Measurements from ENCODE around the gene DHRS3.

The DHRS3 gene

GRCh38 chr1:12600335-12600734 lies 17.7 kb downstream of the DHRS3 start:
- no peak overlapping the region for H3K4me3 ChIP-seq (ENCODE audit: low read depth in 1 of 2, low read length in 2 of 2)
- H3K9me3 ChIP-seq (ENCODE audit: control insufficient read depth in 1 of 2, low read length in 2 of 2) = no peaks in the 10 kb centered on the region
- H3K27me3 ChIP-seq (ENCODE audit: control insufficient read depth in 1 of 2, insufficient read depth in 2 of 2, low read length in 2 of 2) = no peaks in the 10 kb centered on the region
- peaks cover 88 to 92% of the 10 kb centered on the region in 2 donors for H3K4me1 ChIP-seq (ENCODE audit: control insufficient read depth in 1 of 2, insufficient read depth in 2 of 2, low read length in 2 of 2)
- H3K36me3 ChIP-seq (ENCODE audit: control insufficient read depth in 1 of 2, insufficient read depth in 2 of 2, low read length in 2 of 2) = no peaks in the 10 kb centered on the region
- H3K27ac ChIP-seq (ENCODE audit: low read depth, low read length) = no peak overlapping the region
- H3K9ac ChIP-seq (ENCODE audit: low read depth in 1 of 2, low read length in 2 of 2) = no peak overlapping the region

- no peak overlapping the region for H3K27ac ChIP-seq (ENCODE audit: low read depth, low read length)
- H3K36me3 ChIP-seq (ENCODE audit: control insufficient read depth in 1 of 2, insufficient read depth in 2 of 2, low read length in 2 of 2) = no peaks in the 10 kb centered on the region
- H3K9me3 ChIP-seq (ENCODE audit: control insufficient read depth in 1 of 2, low read length in 2 of 2) = no peaks in the 10 kb centered on the region
- no peaks in the 10 kb centered on the region for H3K27me3 ChIP-seq (ENCODE audit: control insufficient read depth in 1 of 2, insufficient read depth in 2 of 2, low read length in 2 of 2)
- no peak overlapping the region for H3K9ac ChIP-seq (ENCODE audit: low read depth in 1 of 2, low read length in 2 of 2)
- H3K4me1 ChIP-seq (ENCODE audit: control insufficient read depth in 1 of 2, insufficient read depth in 2 of 2, low read length in 2 of 2) = peaks cover 88 to 90% of the 10 kb centered on the region in 2 donors
- H3K4me3 ChIP-seq (ENCODE audit: low read depth in 1 of 2, low read length in 2 of 2) = no peak overlapping the region
Observed at GRCh38 chr1:12599657-12600056, 18.4 kb downstream of the DHRS3 start.

GRCh38 chr1:12598974-12599373 lies 19.0 kb downstream of the DHRS3 start:
- H3K4me1 ChIP-seq (ENCODE audit: control insufficient read depth in 1 of 2, insufficient read depth in 2 of 2, low read length in 2 of 2) = peaks cover 84 to 90% of the 10 kb centered on the region in 2 donors
- H3K27ac ChIP-seq (ENCODE audit: low read depth, low read length) = peak overlapping the region; percentile 0
- H3K27me3 ChIP-seq (ENCODE audit: control insufficient read depth in 1 of 2, insufficient read depth in 2 of 2, low read length in 2 of 2) = no peaks in the 10 kb centered on the region
- no peaks in the 10 kb centered on the region for H3K36me3 ChIP-seq (ENCODE audit: control insufficient read depth in 1 of 2, insufficient read depth in 2 of 2, low read length in 2 of 2)
- no peaks in the 10 kb centered on the region for H3K9me3 ChIP-seq (ENCODE audit: control insufficient read depth in 1 of 2, low read length in 2 of 2)
- H3K4me3 ChIP-seq (ENCODE audit: low read depth in 1 of 2, low read length in 2 of 2) = peak overlapping the region in 1 of 2 donors; percentile 2
- H3K9ac ChIP-seq (ENCODE audit: low read depth in 1 of 2, low read length in 2 of 2) = no peak overlapping the region

GRCh38 chr1:12597792-12598191 lies 20.2 kb downstream of the DHRS3 start:
- no peak overlapping the region for H3K9ac ChIP-seq (ENCODE audit: low read depth in 1 of 2, low read length in 2 of 2)
- no peaks in the 10 kb centered on the region for H3K27me3 ChIP-seq (ENCODE audit: control insufficient read depth in 1 of 2, insufficient read depth in 2 of 2, low read length in 2 of 2)
- no peak overlapping the region for H3K4me3 ChIP-seq (ENCODE audit: low read depth in 1 of 2, low read length in 2 of 2)
- peaks cover 80 to 86% of the 10 kb centered on the region in 2 donors for H3K4me1 ChIP-seq (ENCODE audit: control insufficient read depth in 1 of 2, insufficient read depth in 2 of 2, low read length in 2 of 2)
- no peak overlapping the region for H3K27ac ChIP-seq (ENCODE audit: low read depth, low read length)
- H3K36me3 ChIP-seq (ENCODE audit: control insufficient read depth in 1 of 2, insufficient read depth in 2 of 2, low read length in 2 of 2) = no peaks in the 10 kb centered on the region
- no peaks in the 10 kb centered on the region for H3K9me3 ChIP-seq (ENCODE audit: control insufficient read depth in 1 of 2, low read length in 2 of 2)

GRCh38 chr1:12596007-12596821 lies 21.8 kb downstream of the DHRS3 start:
- Histone ChIP-seq H3K9ac (ENCODE audit: low read depth in 1 of 2, low read length in 2 of 2) (peak overlapping the region; percentile 19 to 39), H3K27ac (ENCODE audit: low read depth, low read length) (peak overlapping the region; percentile 78), H3K9me3 (ENCODE audit: control insufficient read depth in 1 of 2, low read length in 2 of 2) (no peaks in the 10 kb centered on the region), H3K4me1 (ENCODE audit: control insufficient read depth in 1 of 2, insufficient read depth in 2 of 2, low read length in 2 of 2) (peaks cover 64 to 74% of the 10 kb centered on the region in 2 donors), H3K4me3 (ENCODE audit: low read depth in 1 of 2, low read length in 2 of 2) (peak overlapping the region; percentile 45), H3K36me3 (ENCODE audit: control insufficient read depth in 1 of 2, insufficient read depth in 2 of 2, low read length in 2 of 2) (peaks cover 5 to 8% of the 10 kb centered on the region in 2 donors), H3K27me3 (ENCODE audit: control insufficient read depth in 1 of 2, insufficient read depth in 2 of 2, low read length in 2 of 2) (no peaks in the 10 kb centered on the region)

GRCh38 chr1:12595757-12596006 lies 22.3 kb downstream of the DHRS3 start:
- H3K36me3 ChIP-seq (ENCODE audit: control insufficient read depth in 1 of 2, insufficient read depth in 2 of 2, low read length in 2 of 2) = peaks cover 5 to 10% of the 10 kb centered on the region in 2 donors
- H3K9ac ChIP-seq (ENCODE audit: low read depth in 1 of 2, low read length in 2 of 2) = peak overlapping the region; percentile 19 to 39
- peak overlapping the region; percentile 45 for H3K4me3 ChIP-seq (ENCODE audit: low read depth in 1 of 2, low read length in 2 of 2)
- H3K27me3 ChIP-seq (ENCODE audit: control insufficient read depth in 1 of 2, insufficient read depth in 2 of 2, low read length in 2 of 2) = no peaks in the 10 kb centered on the region
- no peaks in the 10 kb centered on the region for H3K9me3 ChIP-seq (ENCODE audit: control insufficient read depth in 1 of 2, low read length in 2 of 2)
- peak overlapping the region; percentile 78 for H3K27ac ChIP-seq (ENCODE audit: low read depth, low read length)
- peaks cover 59 to 72% of the 10 kb centered on the region in 2 donors for H3K4me1 ChIP-seq (ENCODE audit: control insufficient read depth in 1 of 2, insufficient read depth in 2 of 2, low read length in 2 of 2)

- peak overlapping the region; percentile 27 to 33 for H3K9ac ChIP-seq (ENCODE audit: low read depth in 1 of 2, low read length in 2 of 2)
- no peak overlapping the region for H3K27ac ChIP-seq (ENCODE audit: low read depth, low read length)
Observed at GRCh38 chr1:12594966-12595756, 22.8 kb downstream of the DHRS3 start.

GRCh38 chr1:12594490-12594889 lies 23.5 kb downstream of the DHRS3 start:
- Histone ChIP-seq H3K27me3 (ENCODE audit: control insufficient read depth in 1 of 2, insufficient read depth in 2 of 2, low read length in 2 of 2) (no peaks in the 10 kb centered on the region), H3K9ac (ENCODE audit: low read depth in 1 of 2, low read length in 2 of 2) (peak overlapping the region in 1 of 2 donors; percentile 10), H3K27ac (ENCODE audit: low read depth, low read length) (no peak overlapping the region), H3K36me3 (ENCODE audit: control insufficient read depth in 1 of 2, insufficient read depth in 2 of 2, low read length in 2 of 2) (peaks cover 5 to 10% of the 10 kb centered on the region in 2 donors), H3K4me1 (ENCODE audit: control insufficient read depth in 1 of 2, insufficient read depth in 2 of 2, low read length in 2 of 2) (peaks cover 47 to 60% of the 10 kb centered on the region in 2 donors), H3K9me3 (ENCODE audit: control insufficient read depth in 1 of 2, low read length in 2 of 2) (no peaks in the 10 kb centered on the region), H3K4me3 (ENCODE audit: low read depth in 1 of 2, low read length in 2 of 2) (peak overlapping the region in 1 of 2 donors; percentile 58)

More at GRCh38 chr1:12594966-12595756, 22.8 kb downstream of the DHRS3 start:
- peaks cover 5 to 10% of the 10 kb centered on the region in 2 donors for H3K36me3 ChIP-seq (ENCODE audit: control insufficient read depth in 1 of 2, insufficient read depth in 2 of 2, low read length in 2 of 2)
- H3K4me3 ChIP-seq (ENCODE audit: low read depth in 1 of 2, low read length in 2 of 2) = peak overlapping the region; percentile 23 to 58
- H3K4me1 ChIP-seq (ENCODE audit: control insufficient read depth in 1 of 2, insufficient read depth in 2 of 2, low read length in 2 of 2) = peaks cover 54 to 67% of the 10 kb centered on the region in 2 donors
- no peaks in the 10 kb centered on the region for H3K27me3 ChIP-seq (ENCODE audit: control insufficient read depth in 1 of 2, insufficient read depth in 2 of 2, low read length in 2 of 2)
- H3K9me3 ChIP-seq (ENCODE audit: control insufficient read depth in 1 of 2, low read length in 2 of 2) = no peaks in the 10 kb centered on the region

- Histone ChIP-seq H3K27me3 (ENCODE audit: control insufficient read depth in 1 of 2, insufficient read depth in 2 of 2, low read length in 2 of 2) (no peaks in the 10 kb centered on the region), H3K4me1 (ENCODE audit: control insufficient read depth in 1 of 2, insufficient read depth in 2 of 2, low read length in 2 of 2) (peaks cover 39 to 52% of the 10 kb centered on the region in 2 donors), H3K4me3 (ENCODE audit: low read depth in 1 of 2, low read length in 2 of 2) (no peak overlapping the region), H3K27ac (ENCODE audit: low read depth, low read length) (peak overlapping the region; percentile 46), H3K9me3 (ENCODE audit: control insufficient read depth in 1 of 2, low read length in 2 of 2) (no peaks in the 10 kb centered on the region), H3K9ac (ENCODE audit: low read depth in 1 of 2, low read length in 2 of 2) (no peak overlapping the region), H3K36me3 (ENCODE audit: control insufficient read depth in 1 of 2, insufficient read depth in 2 of 2, low read length in 2 of 2) (peaks cover 5 to 10% of the 10 kb centered on the region in 2 donors)
Observed at GRCh38 chr1:12593621-12594066, 24.4 kb downstream of the DHRS3 start.

- Histone ChIP-seq H3K4me3 (ENCODE audit: low read depth in 1 of 2, low read length in 2 of 2) (no peak overlapping the region), H3K9ac (ENCODE audit: low read depth in 1 of 2, low read length in 2 of 2) (no peak overlapping the region), H3K27ac (ENCODE audit: low read depth, low read length) (no peak overlapping the region), H3K4me1 (ENCODE audit: control insufficient read depth in 1 of 2, insufficient read depth in 2 of 2, low read length in 2 of 2) (peaks cover 27 to 40% of the 10 kb centered on the region in 2 donors), H3K27me3 (ENCODE audit: control insufficient read depth in 1 of 2, insufficient read depth in 2 of 2, low read length in 2 of 2) (no peaks in the 10 kb centered on the region), H3K9me3 (ENCODE audit: control insufficient read depth in 1 of 2, low read length in 2 of 2) (no peaks in the 10 kb centered on the region), H3K36me3 (ENCODE audit: control insufficient read depth in 1 of 2, insufficient read depth in 2 of 2, low read length in 2 of 2) (peaks cover 5 to 16% of the 10 kb centered on the region in 2 donors)
Observed at GRCh38 chr1:12592496-12592895, 25.5 kb downstream of the DHRS3 start.
